Measurements from ENCODE around the gene ANKRD27.
"Not testable (repeated sequence)": the region's sequence is repeated elsewhere in the genome, so short reads cannot be mapped to it uniquely, and the experiment has no call there.

The ANKRD27 gene

DNA sequence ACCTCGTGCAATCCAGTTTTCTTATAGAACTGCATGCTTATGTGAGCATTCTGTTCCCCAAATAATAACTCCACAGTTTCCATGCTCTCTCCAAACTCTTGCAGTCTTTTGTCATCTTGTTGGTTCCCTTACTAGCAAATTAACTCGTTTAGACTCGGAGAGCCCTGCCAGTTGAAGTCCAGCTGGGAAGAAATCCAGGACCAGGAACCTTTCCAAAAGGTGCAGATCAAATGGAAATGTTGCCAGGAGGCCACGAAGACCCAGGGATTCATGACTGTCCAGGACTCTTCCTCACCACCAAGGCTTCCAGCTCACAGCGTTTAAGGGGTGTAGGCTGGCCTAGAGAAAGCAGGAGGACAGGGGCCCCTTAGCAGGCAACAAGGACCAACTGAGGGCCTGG lies 42.5 kb upstream of the ANKRD27 start:
- Histone ChIP-seq H3K27me3 (ENCODE audit: insufficient read depth, low read depth, severe bottlenecking) (no peaks in the 10 kb centered on the region), H3K27ac (no peak overlapping the region), H3K4me3 (ENCODE audit: low read depth, low read length) (no peak overlapping the region), H3K9me3 (ENCODE audit: severe bottlenecking) (no peaks in the 10 kb centered on the region), H3K36me3 (peaks cover 12% of the 10 kb centered on the region; the same call in 1 of the 2 replicates)
- TF ChIP-seq, protein P1, sequence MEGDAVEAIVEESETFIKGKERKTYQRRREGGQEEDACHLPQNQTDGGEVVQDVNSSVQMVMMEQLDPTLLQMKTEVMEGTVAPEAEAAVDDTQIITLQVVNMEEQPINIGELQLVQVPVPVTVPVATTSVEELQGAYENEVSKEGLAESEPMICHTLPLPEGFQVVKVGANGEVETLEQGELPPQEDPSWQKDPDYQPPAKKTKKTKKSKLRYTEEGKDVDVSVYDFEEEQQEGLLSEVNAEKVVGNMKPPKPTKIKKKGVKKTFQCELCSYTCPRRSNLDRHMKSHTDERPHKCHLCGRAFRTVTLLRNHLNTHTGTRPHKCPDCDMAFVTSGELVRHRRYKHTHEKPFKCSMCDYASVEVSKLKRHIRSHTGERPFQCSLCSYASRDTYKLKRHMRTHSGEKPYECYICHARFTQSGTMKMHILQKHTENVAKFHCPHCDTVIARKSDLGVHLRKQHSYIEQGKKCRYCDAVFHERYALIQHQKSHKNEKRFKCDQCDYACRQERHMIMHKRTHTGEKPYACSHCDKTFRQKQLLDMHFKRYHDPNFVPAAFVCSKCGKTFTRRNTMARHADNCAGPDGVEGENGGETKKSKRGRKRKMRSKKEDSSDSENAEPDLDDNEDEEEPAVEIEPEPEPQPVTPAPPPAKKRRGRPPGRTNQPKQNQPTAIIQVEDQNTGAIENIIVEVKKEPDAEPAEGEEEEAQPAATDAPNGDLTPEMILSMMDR (IDR thresholded peaks at IDR 0.05; ENCODE audit: low read depth, low read length) = no peak
- DNase-seq = no peak

DNA sequence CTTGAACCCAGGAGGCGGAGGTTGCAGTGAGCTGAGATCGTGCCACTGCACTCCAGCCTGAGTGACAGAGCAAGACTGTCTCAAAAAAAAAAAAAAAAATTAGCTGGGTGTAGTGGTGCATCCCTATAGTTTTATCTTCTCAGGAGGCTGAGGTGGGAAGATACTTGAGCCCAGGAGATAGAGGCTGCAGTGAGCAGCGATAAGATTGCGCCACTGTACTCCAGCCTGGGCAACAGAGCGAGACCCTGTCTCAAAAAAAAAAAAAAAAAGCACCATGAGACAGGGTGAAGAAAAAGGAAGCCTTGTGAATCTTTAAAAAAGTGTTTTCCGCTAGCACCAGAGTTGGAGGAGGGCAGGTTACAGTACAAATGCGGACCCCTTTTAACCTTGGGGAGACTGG lies 41.2 kb upstream of the ANKRD27 start:
- DNase-seq = not testable (repeated sequence)

DNA sequence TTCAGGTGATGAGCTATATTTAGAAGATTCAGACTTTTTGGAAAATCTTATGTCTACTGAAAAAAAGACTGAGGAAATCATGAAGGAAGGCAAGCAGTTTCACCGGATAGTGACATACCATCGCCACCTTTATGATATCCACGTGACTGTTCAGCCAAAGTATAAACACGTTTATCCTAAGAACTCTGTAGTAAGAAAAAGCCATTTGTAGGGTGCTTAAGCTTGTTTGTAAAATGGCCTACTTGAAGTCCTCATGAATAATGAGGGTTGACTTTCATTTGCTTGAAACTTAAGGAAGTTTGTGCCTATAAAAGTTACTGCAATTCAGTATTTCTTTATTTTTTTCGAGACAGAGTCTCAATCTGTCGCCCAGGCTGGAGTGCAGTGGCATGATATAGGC lies 36.8 kb upstream of the ANKRD27 start:
- H3K27ac ChIP-seq = no peak overlapping the region
- no peak for DNase-seq
- TF ChIP-seq, protein P1 (IDR thresholded peaks at IDR 0.05; ENCODE audit: low read depth, low read length) = no peak
- no peaks in the 10 kb centered on the region for H3K9me3 ChIP-seq (ENCODE audit: severe bottlenecking)
- no peak overlapping the region for H3K4me3 ChIP-seq (ENCODE audit: low read depth, low read length)
- H3K27me3 ChIP-seq (ENCODE audit: insufficient read depth, low read depth, severe bottlenecking) = no peaks in the 10 kb centered on the region
- H3K36me3 ChIP-seq = peaks cover 18% of the 10 kb centered on the region; the same call in 1 of the 2 replicates

More for the DNA sequence above, 41.2 kb upstream of the ANKRD27 start:
- H3K9me3 ChIP-seq (ENCODE audit: severe bottlenecking); H3K27me3 ChIP-seq (ENCODE audit: insufficient read depth, low read depth, severe bottlenecking); H3K27ac ChIP-seq; H3K4me3 ChIP-seq (ENCODE audit: low read depth, low read length): not testable (repeated sequence)
- peaks cover 14% of the 10 kb centered on the region; the same call in 1 of the 2 replicates for H3K36me3 ChIP-seq

DNA sequence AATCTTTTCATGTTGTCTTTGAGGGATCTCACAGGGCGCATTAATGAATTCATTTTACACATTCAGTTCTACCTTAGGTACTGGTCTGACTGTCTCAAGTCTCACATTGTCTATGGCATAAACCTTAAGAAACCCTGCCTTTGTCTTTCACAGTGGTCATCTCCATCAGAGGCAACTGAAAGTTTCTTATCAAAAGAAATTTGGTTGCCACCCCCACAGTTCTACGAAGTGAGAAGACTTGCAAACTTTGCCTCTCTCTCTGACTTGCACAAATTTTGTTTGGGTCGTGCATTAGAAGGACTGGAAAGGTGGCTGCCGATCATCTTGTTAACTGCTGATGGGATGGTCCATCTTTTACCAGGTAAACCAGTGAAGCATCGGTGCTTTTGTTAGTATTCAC lies 34.1 kb upstream of the ANKRD27 start:
- peaks cover 2% of the 10 kb centered on the region for H3K9me3 ChIP-seq (ENCODE audit: severe bottlenecking)
- peaks cover 26% of the 10 kb centered on the region for H3K36me3 ChIP-seq
- TF ChIP-seq, protein P1 (IDR thresholded peaks at IDR 0.05; ENCODE audit: low read depth, low read length) = no peak
- DNase-seq = no peak
- H3K27ac ChIP-seq = no peak overlapping the region
- no peak overlapping the region for H3K4me3 ChIP-seq (ENCODE audit: low read depth, low read length)
- H3K27me3 ChIP-seq (ENCODE audit: insufficient read depth, low read depth, severe bottlenecking) = no peaks in the 10 kb centered on the region

DNA sequence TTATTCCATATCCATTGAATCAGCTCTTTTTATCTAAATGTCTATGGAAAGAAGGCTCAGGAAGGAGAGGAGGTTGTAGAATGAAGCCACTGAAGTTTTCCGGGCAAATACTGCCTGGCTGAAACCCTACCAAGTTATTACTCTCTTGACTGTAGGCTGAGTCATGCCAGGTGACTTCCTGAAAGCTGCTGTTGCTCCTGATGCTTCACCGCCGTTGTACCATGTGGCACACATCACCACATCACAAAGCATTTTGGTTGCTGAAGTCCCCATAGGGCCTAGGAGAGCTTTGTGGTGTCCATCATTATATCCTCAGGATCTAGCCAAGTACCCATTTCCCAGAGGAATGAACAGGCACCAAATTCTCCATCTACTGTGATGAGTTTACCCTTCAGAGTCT lies 33.5 kb upstream of the ANKRD27 start:
- Histone ChIP-seq H3K27ac (no peak overlapping the region), H3K9me3 (ENCODE audit: severe bottlenecking) (peaks cover 6% of the 10 kb centered on the region), H3K4me3 (ENCODE audit: low read depth, low read length) (no peak overlapping the region), H3K36me3 (peaks cover 26% of the 10 kb centered on the region), H3K27me3 (ENCODE audit: insufficient read depth, low read depth, severe bottlenecking) (no peaks in the 10 kb centered on the region)
- TF ChIP-seq, protein P1 (IDR thresholded peaks at IDR 0.05; ENCODE audit: low read depth, low read length) = no peak
- no peak for DNase-seq

DNA sequence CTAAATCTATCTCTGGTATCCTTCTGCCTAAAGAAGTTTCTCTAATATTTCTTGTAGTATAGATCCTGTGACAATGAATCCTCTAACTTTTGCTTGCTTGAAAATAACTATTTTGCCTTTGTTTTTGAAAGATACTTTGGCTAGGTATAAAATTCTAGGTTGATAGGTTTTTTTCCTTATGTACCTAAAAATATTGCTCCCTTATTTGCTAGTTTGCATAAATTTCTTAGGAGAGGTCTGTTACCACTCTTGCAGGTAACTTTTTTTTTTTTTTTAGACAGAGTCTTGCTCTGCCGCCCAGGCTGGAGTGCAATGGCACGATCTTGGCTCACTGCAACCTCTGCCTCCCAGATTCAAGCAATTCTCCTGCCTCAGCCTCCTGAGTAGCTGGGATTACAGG lies 29.0 kb upstream of the ANKRD27 start:
- H3K27ac ChIP-seq; H3K27me3 ChIP-seq (ENCODE audit: insufficient read depth, low read depth, severe bottlenecking); H3K4me3 ChIP-seq (ENCODE audit: low read depth, low read length); H3K9me3 ChIP-seq (ENCODE audit: severe bottlenecking); DNase-seq: not testable (repeated sequence)
- H3K36me3 ChIP-seq = peaks cover 22% of the 10 kb centered on the region

DNA sequence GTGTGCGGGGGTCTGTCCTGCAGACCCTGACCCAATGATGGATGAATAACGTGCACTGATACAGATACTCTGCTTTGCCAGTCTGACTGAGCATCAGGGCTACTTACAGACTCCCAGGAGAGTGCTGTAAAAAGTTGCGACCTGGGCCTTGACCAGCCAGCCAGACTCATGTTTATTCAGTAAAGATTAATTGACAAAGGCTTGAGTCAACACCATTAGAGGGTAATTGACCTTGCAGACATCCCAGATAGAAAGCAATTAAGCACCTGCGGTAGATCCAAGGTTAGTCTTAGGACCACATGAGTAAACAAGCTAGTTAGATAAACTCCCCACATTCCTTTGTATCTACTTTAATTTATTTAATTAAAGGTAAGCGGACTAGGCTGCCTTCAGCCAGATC lies 27.0 kb upstream of the ANKRD27 start:
- Histone ChIP-seq H3K36me3 (peaks cover 25% of the 10 kb centered on the region), H3K27me3 (ENCODE audit: insufficient read depth, low read depth, severe bottlenecking) (no peaks in the 10 kb centered on the region), H3K27ac (no peak overlapping the region), H3K9me3 (ENCODE audit: severe bottlenecking) (peaks cover 6% of the 10 kb centered on the region), H3K4me3 (ENCODE audit: low read depth, low read length) (no peak overlapping the region)
- TF ChIP-seq, protein P1 (IDR thresholded peaks at IDR 0.05; ENCODE audit: low read depth, low read length) = no peak
- DNase-seq = no peak

DNA sequence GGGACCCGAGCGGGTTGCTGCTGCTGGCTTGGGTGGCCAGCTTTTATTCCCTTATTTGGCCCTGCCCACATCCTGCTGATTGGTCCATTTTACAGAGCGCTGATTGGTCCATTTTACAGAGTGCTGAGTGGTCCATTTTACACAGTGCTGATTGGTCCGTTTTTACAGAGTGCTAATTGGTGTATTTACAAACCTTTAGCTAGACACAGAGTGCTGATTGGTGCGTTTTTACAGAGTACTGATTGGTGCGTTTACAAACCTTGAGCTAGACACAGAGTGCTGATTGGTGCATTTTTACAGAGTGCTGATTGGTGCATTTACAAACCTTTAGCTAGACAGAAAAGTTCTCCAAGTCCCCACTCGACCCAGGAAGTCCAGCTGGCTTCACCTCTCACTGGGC lies 25.1 kb upstream of the ANKRD27 start:
- H3K27ac ChIP-seq; H3K4me3 ChIP-seq (ENCODE audit: low read depth, low read length); H3K9me3 ChIP-seq (ENCODE audit: severe bottlenecking); H3K27me3 ChIP-seq (ENCODE audit: insufficient read depth, low read depth, severe bottlenecking); DNase-seq: not testable (repeated sequence)
- peaks cover 25% of the 10 kb centered on the region for H3K36me3 ChIP-seq

DNA sequence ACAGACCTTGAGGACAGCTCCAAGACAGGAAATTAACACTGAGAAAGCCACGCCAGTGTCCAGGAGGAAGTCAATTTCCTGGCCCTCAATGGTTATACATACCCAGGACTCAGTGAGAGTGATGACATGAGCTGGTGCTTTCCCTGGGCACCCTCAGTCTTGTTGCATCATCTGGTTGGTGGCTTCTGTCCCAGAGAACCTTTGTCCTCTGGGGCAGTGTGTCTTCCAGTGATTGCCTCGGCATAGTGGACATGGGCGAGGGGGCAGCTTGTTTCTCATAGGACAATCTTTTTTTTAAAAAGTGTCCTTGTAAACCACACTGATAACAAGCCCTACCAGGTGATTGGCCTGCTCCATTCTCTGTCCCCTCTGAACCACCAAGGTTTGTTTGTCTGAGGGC lies 21.8 kb upstream of the ANKRD27 start:
- H3K9me3 ChIP-seq (ENCODE audit: severe bottlenecking); H3K4me3 ChIP-seq (ENCODE audit: low read depth, low read length); DNase-seq; H3K27ac ChIP-seq; H3K27me3 ChIP-seq (ENCODE audit: insufficient read depth, low read depth, severe bottlenecking): not testable (repeated sequence)
- peaks cover 18% of the 10 kb centered on the region for H3K36me3 ChIP-seq

DNA sequence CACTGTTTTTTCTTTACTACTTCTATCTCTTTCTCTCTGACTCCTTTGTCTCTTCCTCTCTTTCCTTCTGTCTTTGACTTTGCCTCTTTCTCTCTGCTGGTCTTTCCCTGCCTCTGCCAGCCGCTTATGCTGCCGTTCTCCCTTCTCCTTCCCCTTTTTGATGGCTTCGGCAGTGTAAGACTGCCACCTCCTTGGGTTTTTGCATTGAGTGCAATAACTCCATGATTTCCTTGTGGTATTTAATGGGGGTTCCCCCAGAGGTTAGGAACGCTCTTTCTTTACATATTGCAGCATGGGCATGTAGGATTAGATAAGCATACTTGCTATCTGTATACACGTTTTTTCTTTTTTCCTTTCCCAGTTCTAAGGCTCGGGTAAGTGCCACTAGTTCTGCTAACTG lies 20.5 kb upstream of the ANKRD27 start:
- H3K27ac ChIP-seq; DNase-seq; H3K27me3 ChIP-seq (ENCODE audit: insufficient read depth, low read depth, severe bottlenecking); H3K9me3 ChIP-seq (ENCODE audit: severe bottlenecking); H3K4me3 ChIP-seq (ENCODE audit: low read depth, low read length): not testable (repeated sequence)
- peaks cover 18% of the 10 kb centered on the region for H3K36me3 ChIP-seq

All from WERI-Rb-1 (cell line).